OCI-LY7 (cell line): Measurements from ENCODE around the gene ALG6.

ENCODE experiments used
- CTCF ChIP-seq: fragments of 200-600 bp; sonication (generic); conservative IDR thresholded peaks from 2 replicates; pipeline ENCODE4 v1.5.1; 2014; ENCODE audit warnings: mild to moderate bottlenecking, antibody characterized with exemption, low read length, moderate library complexity, mixed read lengths
- EZH2phosphoT487 ChIP-seq: fragments of 200-600 bp; sonication (generic); IDR thresholded peaks from 2 replicates; pipeline ENCODE4 v1.6.1; 2018; ENCODE audit warnings: low read depth, borderline replicate concordance, mild to moderate bottlenecking, mixed run types, antibody characterized with exemption, low read length, moderate library complexity, mixed read lengths

DNA sequence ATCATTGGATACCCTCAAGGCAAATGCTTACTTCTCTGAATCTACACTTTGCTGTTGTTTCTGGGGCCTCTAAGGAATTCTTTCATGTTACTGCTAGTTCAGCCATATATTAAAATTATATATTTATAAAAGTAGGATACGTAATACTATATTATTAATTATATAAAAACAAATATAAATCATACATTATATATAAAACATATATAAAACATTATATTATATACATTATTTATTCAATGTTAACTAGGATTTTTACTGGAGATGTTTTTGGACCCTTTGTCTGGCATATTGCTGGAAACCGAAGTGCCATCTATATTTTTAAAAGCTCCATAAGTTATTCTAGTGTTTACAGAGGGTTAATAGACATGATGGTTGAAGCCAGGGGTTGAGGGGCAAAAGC, 12.2 kb downstream of the ALG6 start:
- TF ChIP-seq CTCF (no peak), EZH2phosphoT487 (no peak)
